SK-N-MC (cell line): ENCODE measurements around the gene GYS1.

Source experiments
- EZH2 ChIP-seq: fragments of 200-600 bp; sonication (generic); IDR thresholded peaks from one replicate; pipeline ENCODE4 v1.6.1; 2017; ENCODE audit warnings: antibody characterized with exemption
- FOXP2 ChIP-seq: optimal IDR thresholded peaks from 2 replicates; pipeline ENCODE3; 2011; ENCODE audit warnings: mild to moderate bottlenecking, moderate library complexity; ENCODE audit not compliant: insufficient read depth; ENCODE audit errors: extremely low read length, control extremely low read depth

- TF ChIP-seq EZH2 (no peak), FOXP2 (no peak)
Observed at GRCh38 chr19:48992581-48993174, 431 bp downstream of the GYS1 start.
